GM06990 (cell line): ENCODE results near the gene DIPK1C.

Source experiments
- DNase-seq: peaks from one replicate; pipeline ENCODE4 v3.0.0-alpha.2; 2011; ENCODE audit not compliant: insufficient read length; ENCODE audit errors: extremely low read depth
- H3K27me3 ChIP-seq: replicated peaks from 2 replicates; pipeline ENCODE4 v1.6.0; 2011; ENCODE audit warnings: low read length; ENCODE audit not compliant: control insufficient read depth, insufficient read depth
- H3K36me3 ChIP-seq: 2 replicates; pipeline ENCODE4 v1.5.1; 2011; ENCODE audit warnings: low read length; ENCODE audit not compliant: control insufficient read depth, insufficient read depth
- H3K4me3 ChIP-seq: replicated peaks from 2 replicates; pipeline ENCODE4 v1.5.1; 2011; ENCODE audit warnings: low read depth, mild to moderate bottlenecking, control low read depth, low read length
- TF ChIP-seq, protein P1 (sequence below): IDR thresholded peaks from 2 replicates; pipeline ENCODE4 v1.5.1; 2011; ENCODE audit warnings: low read length, control low read depth, mild to moderate bottlenecking, inconsistent platforms; ENCODE audit not compliant: insufficient read depth, poor library complexity, severe bottlenecking

The DIPK1C gene

DNA sequence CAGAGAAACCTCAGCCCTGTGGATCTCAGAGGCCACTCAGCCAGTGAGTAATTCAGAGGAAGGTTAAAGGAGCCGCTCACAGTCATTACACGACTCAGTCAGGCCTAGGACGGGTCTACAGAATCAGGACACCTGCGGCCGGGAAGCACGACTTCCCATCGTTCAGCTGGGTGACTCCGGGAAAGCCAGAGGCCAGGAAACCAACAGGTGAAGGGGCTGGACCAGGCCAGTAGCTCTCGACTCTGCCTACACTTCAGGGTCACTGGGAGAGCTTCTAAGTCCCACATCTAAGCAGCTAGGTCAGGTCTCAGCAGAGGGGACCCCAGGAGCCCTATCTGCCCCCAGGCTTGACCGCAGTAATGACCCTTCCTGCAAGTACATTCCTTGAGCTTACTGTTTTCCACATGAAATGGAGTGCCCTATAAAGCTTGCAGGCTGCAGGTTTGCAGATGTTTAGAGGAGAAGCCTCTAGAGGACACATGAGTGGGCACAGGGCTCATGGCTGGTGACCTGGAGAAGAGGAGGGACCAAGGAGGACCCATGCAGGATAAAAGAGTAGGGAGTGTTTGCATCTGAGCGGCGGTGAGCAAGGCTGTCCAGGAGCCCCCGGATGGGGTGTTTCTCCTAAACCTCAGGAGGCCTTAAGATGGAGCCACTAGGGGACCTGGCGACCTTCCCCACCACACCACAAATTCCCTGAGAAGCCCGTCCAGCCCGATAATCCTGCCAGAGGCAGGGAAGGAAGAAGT lies 9.5 kb downstream of the DIPK1C start:
- Histone ChIP-seq H3K27me3 (no peaks in the 10 kb centered on the region; the same call in 1 of the 2 replicates), H3K4me3 (no peak overlapping the region), H3K36me3 (no peaks in the 10 kb centered on the region)
- TF ChIP-seq, protein P1, sequence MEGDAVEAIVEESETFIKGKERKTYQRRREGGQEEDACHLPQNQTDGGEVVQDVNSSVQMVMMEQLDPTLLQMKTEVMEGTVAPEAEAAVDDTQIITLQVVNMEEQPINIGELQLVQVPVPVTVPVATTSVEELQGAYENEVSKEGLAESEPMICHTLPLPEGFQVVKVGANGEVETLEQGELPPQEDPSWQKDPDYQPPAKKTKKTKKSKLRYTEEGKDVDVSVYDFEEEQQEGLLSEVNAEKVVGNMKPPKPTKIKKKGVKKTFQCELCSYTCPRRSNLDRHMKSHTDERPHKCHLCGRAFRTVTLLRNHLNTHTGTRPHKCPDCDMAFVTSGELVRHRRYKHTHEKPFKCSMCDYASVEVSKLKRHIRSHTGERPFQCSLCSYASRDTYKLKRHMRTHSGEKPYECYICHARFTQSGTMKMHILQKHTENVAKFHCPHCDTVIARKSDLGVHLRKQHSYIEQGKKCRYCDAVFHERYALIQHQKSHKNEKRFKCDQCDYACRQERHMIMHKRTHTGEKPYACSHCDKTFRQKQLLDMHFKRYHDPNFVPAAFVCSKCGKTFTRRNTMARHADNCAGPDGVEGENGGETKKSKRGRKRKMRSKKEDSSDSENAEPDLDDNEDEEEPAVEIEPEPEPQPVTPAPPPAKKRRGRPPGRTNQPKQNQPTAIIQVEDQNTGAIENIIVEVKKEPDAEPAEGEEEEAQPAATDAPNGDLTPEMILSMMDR, result no peak
- DNase-seq, result no peak

DNA sequence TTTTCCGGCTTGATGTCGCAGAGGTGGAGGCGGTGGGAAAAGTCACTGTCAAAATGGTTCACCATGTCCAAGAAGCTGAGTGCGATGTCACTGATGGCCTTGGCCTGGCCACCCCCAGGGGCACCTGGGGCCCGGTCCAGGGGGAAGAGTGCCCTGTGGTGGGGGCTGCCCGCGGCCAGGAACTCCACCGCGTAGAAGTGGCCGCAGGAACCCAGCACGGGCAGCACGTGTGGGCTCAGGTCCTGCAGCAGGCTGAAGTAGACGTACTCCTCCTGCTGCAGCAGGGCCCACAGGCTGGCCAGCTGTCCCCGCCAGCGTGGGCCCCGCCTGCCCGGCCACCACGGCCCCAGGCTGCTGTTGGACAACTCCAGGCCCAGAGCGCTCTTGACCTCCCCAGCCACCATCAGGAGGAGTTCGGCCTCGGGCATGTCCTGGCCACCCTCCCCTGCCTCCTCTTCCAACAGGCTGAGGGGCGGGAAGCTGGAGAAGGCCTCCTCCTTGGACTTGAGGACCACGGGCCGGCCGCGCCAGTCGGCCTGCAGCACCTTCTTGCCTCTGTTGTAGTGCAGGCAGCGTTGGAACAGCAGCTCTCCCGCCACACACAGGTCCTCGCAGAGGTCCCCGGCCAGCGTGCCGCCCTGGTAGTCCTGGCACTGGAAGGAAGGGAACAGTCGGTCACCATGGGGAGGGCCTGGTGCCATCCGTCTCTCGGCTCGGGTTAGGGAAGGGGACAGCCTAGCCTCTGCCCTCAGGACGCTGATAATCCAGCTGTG lies 10.3 kb downstream of the DIPK1C start:
- TF ChIP-seq, protein P1, result no peak
- H3K27me3 ChIP-seq, result no peaks in the 10 kb centered on the region; the same call in 1 of the 2 replicates
- no peaks in the 10 kb centered on the region for H3K36me3 ChIP-seq
- H3K4me3 ChIP-seq, result no peak overlapping the region
- no peak for DNase-seq

DNA sequence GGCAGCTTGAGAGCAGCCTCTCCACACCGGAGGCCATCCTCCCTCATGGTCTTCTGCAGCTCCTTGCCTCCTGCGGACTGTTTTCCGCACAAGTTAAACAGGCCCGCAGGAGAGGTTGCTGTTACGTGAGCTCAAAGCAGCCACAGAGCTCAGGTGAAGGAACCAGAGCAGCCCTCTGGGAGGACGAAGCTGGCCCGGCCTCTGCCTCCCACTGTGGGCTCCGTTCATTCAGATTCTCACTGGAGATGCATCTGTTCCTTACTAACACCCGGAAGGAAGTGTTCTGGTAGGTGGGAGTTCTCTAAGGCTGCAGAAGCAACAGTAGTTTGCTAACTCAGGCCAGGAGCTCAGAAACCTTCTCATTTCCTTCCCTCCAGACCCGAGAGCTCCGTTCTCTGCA lies 10.9 kb downstream of the DIPK1C start:
- H3K27me3 ChIP-seq, result no peaks in the 10 kb centered on the region; the same call in 1 of the 2 replicates
- TF ChIP-seq, protein P1, result no peak
- H3K36me3 ChIP-seq, result no peaks in the 10 kb centered on the region
- H3K4me3 ChIP-seq, result no peak overlapping the region
- no peak for DNase-seq

DNA sequence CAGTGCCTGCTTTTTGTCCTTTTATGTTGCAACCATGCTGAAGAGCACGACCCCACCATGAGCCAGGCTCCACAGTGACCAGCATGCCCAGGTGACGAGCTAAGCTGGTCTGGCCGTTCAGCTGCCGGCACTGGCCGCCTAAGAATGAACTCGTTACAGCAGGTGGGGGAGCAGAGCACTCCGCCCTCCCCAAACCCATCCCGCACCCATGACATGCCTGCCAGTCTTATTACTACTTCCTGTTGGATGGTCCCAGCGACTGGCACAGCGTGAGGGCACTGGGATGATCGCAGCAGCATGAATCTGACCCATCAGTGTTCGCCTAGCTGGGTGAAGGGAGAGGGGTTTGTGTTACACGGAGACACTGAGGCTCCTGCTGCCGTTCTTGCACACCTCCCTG lies 11.5 kb downstream of the DIPK1C start:
- no peak overlapping the region for H3K4me3 ChIP-seq
- H3K36me3 ChIP-seq, result no peaks in the 10 kb centered on the region
- no peak for DNase-seq
- TF ChIP-seq, protein P1, result no peak
- no peaks in the 10 kb centered on the region; the same call in 1 of the 2 replicates for H3K27me3 ChIP-seq

DNA sequence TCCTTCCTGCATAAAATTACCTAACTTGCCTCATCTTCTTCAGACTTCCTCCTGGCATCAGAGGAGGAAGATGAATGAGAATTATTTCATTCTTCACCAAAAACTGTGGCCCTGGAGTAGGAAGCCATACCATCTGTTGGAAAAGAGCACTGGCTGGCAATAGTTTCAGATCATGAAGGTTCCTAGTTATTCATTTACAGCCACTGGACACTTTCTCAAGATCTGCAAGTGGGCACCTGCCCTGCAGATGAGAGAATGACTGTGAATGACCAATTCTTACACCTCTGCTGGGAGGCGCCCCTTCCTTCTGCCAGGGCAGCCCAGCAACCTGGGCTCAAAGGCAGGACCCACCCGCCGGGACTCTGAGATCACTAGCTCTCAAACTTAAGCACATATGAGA lies 13.0 kb downstream of the DIPK1C start:
- TF ChIP-seq, protein P1, result no peak
- no peaks in the 10 kb centered on the region for H3K36me3 ChIP-seq
- no peaks in the 10 kb centered on the region; the same call in 1 of the 2 replicates for H3K27me3 ChIP-seq
- DNase-seq, result no peak
- H3K4me3 ChIP-seq, result no peak overlapping the region
